SK-N-SH (cell line): ENCODE measurements around the gene EHD1. TPM values are rescaled to one million over a fixed set of nuclear protein-coding genes. Genes with fewer than 3 reads are reported as not detected.

Experiments
- CTCF ChIA-PET: fragments of 300-600, 350-600 bp; formaldehyde crosslinking; extraction: SDS; loops from one replicate; lab custom pipeline; 2021; lab: Yijun Ruan, JAX
- POLR2A ChIA-PET: fragments of 350-600 bp; sonication (Branson Sonifier 250); formaldehyde crosslinking; extraction: SDS; loops from one replicate; lab custom pipeline; 2020; ENCODE audit warnings: antibody characterized with exemption, inconsistent platforms; lab: Yijun Ruan, JAX
- DNase-seq: peaks from one replicate; pipeline ENCODE4 v3.0.0; 2012
- H2AFZ ChIP-seq: fragments of 200-600 bp; sonication (generic); 2 replicates; pipeline ENCODE4 v1.8.1; 2016; ENCODE audit warnings: antibody characterized with exemption, mild to moderate bottlenecking, low read depth
- H3F3A ChIP-seq: fragments of 200-600 bp; sonication (generic); replicated peaks from 2 replicates; pipeline ENCODE3; 2016; ENCODE audit warnings: antibody characterized with exemption, mild to moderate bottlenecking; ENCODE audit not compliant: insufficient read depth
- H3K27ac ChIP-seq, 2 experiments: fragments of 200-500 bp in 1 of 2; fragments of 200-600 bp in 1 of 2; sonication (Bioruptor generic) in 1 of 2; sonication (generic), shearing (Covaris generic) in 1 of 2; 2 replicates each; pipeline versions ENCODE4 v1.5.1 to v1.6.1; 2014 to 2016; ENCODE audit warnings: low read depth in 2 of 2, inconsistent platforms in 1 of 2, low read length in 1 of 2, mild to moderate bottlenecking in 1 of 2, mixed read lengths in 1 of 2
- H3K27me3 ChIP-seq: fragments of 200-600 bp; sonication (generic), shearing (Covaris generic); 2 replicates; pipeline ENCODE4 v1.6.1; 2016; ENCODE audit warnings: mixed run types; ENCODE audit not compliant: insufficient read depth
- H3K36me3 ChIP-seq, 2 experiments: fragments of 200-500 bp in 1 of 2; fragments of 200-600 bp in 1 of 2; sonication (Bioruptor generic) in 1 of 2; sonication (generic) in 1 of 2; replicated peaks in 1 of 2; 2 replicates each; pipeline versions ENCODE3 to v1.5.1; 2014 to 2016; ENCODE audit warnings: low read length in 1 of 2, mild to moderate bottlenecking in 1 of 2; ENCODE audit not compliant: insufficient read depth in 2 of 2, control insufficient read depth in 1 of 2
- H3K4me1 ChIP-seq, 2 experiments: fragments of 200-500 bp in 1 of 2; fragments of 200-600 bp in 1 of 2; sonication (Bioruptor generic) in 1 of 2; sonication (generic), shearing (Covaris generic) in 1 of 2; 2 replicates each; pipeline versions ENCODE4 v1.5.1 to v1.6.1; 2014 to 2016; ENCODE audit warnings: low read depth in 1 of 2, low read length in 1 of 2, mixed run types in 1 of 2; ENCODE audit not compliant: insufficient read depth in 2 of 2, control insufficient read depth in 1 of 2
- H3K4me2 ChIP-seq: fragments of 200-600 bp; sonication (generic), shearing (Covaris generic); 2 replicates; pipeline ENCODE4 v1.6.1; 2017; ENCODE audit warnings: mixed run types
- H3K4me3 ChIP-seq, 2 experiments: fragments of 200-500 bp in 1 of 2; fragments of 200-600 bp in 1 of 2; sonication (Bioruptor generic) in 1 of 2; sonication (generic), shearing (Covaris generic) in 1 of 2; 2 replicates each; pipeline versions ENCODE4 v1.5.1 to v1.8.1; 2014 to 2016; ENCODE audit warnings: low read depth in 2 of 2, inconsistent platforms in 1 of 2, low read length in 1 of 2, mild to moderate bottlenecking in 1 of 2, mixed read lengths in 1 of 2, moderate library complexity in 1 of 2
- H3K79me2 ChIP-seq: fragments of 200-600 bp; sonication (generic); 2 replicates; pipeline ENCODE4 v1.8.1; 2017; ENCODE audit warnings: mild to moderate bottlenecking; ENCODE audit not compliant: insufficient read depth
- H3K9ac ChIP-seq: fragments of 200-600 bp; sonication (generic); 2 replicates; pipeline ENCODE4 v1.6.1; 2017; ENCODE audit warnings: mixed run types
- H3K9me2 ChIP-seq: fragments of 200-600 bp; sonication (generic); 2 replicates; pipeline ENCODE4 v1.6.1; 2017; ENCODE audit warnings: mixed run types
- H3K9me3 ChIP-seq: fragments of 200-600 bp; sonication (generic); 2 replicates; pipeline ENCODE4 v1.6.1; 2017; ENCODE audit warnings: mixed run types, mild to moderate bottlenecking, moderate library complexity
- H4K20me1 ChIP-seq: fragments of 200-600 bp; sonication (generic); 2 replicates; pipeline ENCODE4 v1.6.1; 2017; ENCODE audit warnings: mild to moderate bottlenecking, mixed run types; ENCODE audit not compliant: insufficient read depth
- CHD2 ChIP-seq: fragments of 150-350 bp; IDR thresholded peaks from 2 replicates; pipeline ENCODE4 v1.6.1; 2018; ENCODE audit warnings: low read length; ENCODE audit not compliant: partially characterized antibody
- CTCF ChIP-seq: fragments of 200-600 bp; sonication (generic); IDR thresholded peaks from 2 replicates; pipeline ENCODE4 v1.6.1; 2017; ENCODE audit warnings: antibody characterized with exemption, mild to moderate bottlenecking, moderate library complexity
- EZH2phosphoT487 ChIP-seq: fragments of 200-600 bp; sonication (generic); IDR thresholded peaks from 2 replicates; pipeline ENCODE4 v1.6.1; 2017; ENCODE audit warnings: low read depth, mixed run types, mild to moderate bottlenecking, antibody characterized with exemption, moderate library complexity, borderline replicate concordance
- FOSL2 ChIP-seq: IDR thresholded peaks from 2 replicates; pipeline ENCODE4 v1.4.0; 2012; ENCODE audit warnings: low read depth, mild to moderate bottlenecking, moderate library complexity, borderline replicate concordance
- GABPA ChIP-seq: IDR thresholded peaks from 2 replicates; pipeline ENCODE4 v1.4.0; 2012; ENCODE audit warnings: low read depth, mild to moderate bottlenecking
- IRF3 ChIP-seq: fragments of 150-350 bp; IDR thresholded peaks from 2 replicates; pipeline ENCODE4 v1.6.1; 2016; ENCODE audit warnings: mild to moderate bottlenecking, low read depth, low read length
- JUND ChIP-seq: IDR thresholded peaks from 2 replicates; pipeline ENCODE4 v1.4.0; 2012
- MEF2A ChIP-seq: IDR thresholded peaks from 2 replicates; pipeline ENCODE4 v1.4.0; 2012; ENCODE audit warnings: low read depth, borderline replicate concordance
- MXI1 ChIP-seq: IDR thresholded peaks from 2 replicates; pipeline ENCODE4 v1.6.1; 2012; ENCODE audit warnings: mild to moderate bottlenecking, low read depth, low read length, improper control_type of control experiment
- NFIC ChIP-seq: IDR thresholded peaks from 2 replicates; pipeline ENCODE4 v1.4.0; 2012; ENCODE audit warnings: borderline replicate concordance
- PBX3 ChIP-seq: IDR thresholded peaks from 2 replicates; pipeline ENCODE4; 2012
- RCOR1 ChIP-seq: fragments of 150-350 bp; IDR thresholded peaks from 2 replicates; pipeline ENCODE4 v1.6.1; 2017; ENCODE audit warnings: antibody characterized with exemption, low read length
- REST ChIP-seq: IDR thresholded peaks from 2 replicates; pipeline ENCODE4 v1.6.1; 2012; ENCODE audit warnings: mild to moderate bottlenecking, low read depth, low read length, moderate library complexity
- SIN3A ChIP-seq: IDR thresholded peaks from 2 replicates; pipeline ENCODE4 v1.6.1; 2012; ENCODE audit warnings: low read depth, mild to moderate bottlenecking, low read length, moderate library complexity, borderline replicate concordance
- SMC3 ChIP-seq: IDR thresholded peaks from 2 replicates; pipeline ENCODE4 v1.6.1; 2012; ENCODE audit warnings: low read depth, low read length, improper control_type of control experiment
- TCF12 ChIP-seq: IDR thresholded peaks from 2 replicates; pipeline ENCODE4 v1.4.0; 2012
- USF2 ChIP-seq: fragments of 150-350 bp; IDR thresholded peaks from 2 replicates; pipeline ENCODE4 v1.6.1; 2017; ENCODE audit warnings: antibody characterized with exemption, low read length, low read depth, borderline replicate concordance
- YY1 ChIP-seq: IDR thresholded peaks from 2 replicates; pipeline ENCODE4 v1.4.0; 2012; ENCODE audit warnings: low read depth, mild to moderate bottlenecking
- WGBS: methylation state at CpG from one replicate; pipeline ENCODE4 v1.1.6; 2017; ENCODE audit warnings: low lambda C conversion rate; 5-methylcytosine and 5-hydroxymethylcytosine counted together
- polyA plus RNA-seq, 3 experiments: library from polyadenylated mRNA; depleted of rRNA; stranded (reverse); fragments of >200 nt; gene quantifications; 2 replicates each; pipeline ENCODE4 v1.2.3, GENCODE V29; 2012
- TF ChIP-seq, protein P1 (sequence below): IDR thresholded peaks from 2 replicates; pipeline ENCODE4 v1.4.0; 2012; ENCODE audit warnings: low read depth, borderline replicate concordance
- TF ChIP-seq, protein P2 (sequence below): IDR thresholded peaks from 2 replicates; pipeline ENCODE4 v1.4.0; 2012; ENCODE audit warnings: low read depth

EHD1 gene
- polyA plus RNA-seq (2012; rRNA removed), result 57.6 and 93.3 TPM in 2 replicates
- polyA plus RNA-seq (2012; cell fraction: cytosol; rRNA removed), result 34.4 and 51.6 TPM in 2 replicates
- 104 and 118 TPM in 2 replicates for polyA plus RNA-seq (2012; cell fraction: nucleus; rRNA removed)

- no peaks in the 10 kb centered on the region for H3K9me3 ChIP-seq
- 0% methylated on average over 14 of the region's 75 CpGs for WGBS
- peak within 1 kb of the TSS; percentile 89 for H3K9ac ChIP-seq
- peak within 1 kb of the TSS; percentile 76 to 77 for H3K27ac ChIP-seq
- POLR2A ChIA-PET, result interaction anchor here (0.9 to 1.7 kb wide), 5 partner anchors 10 to 243 kb away, joined by 4 to 8 read pairs (median 5); partner anchors contain the start of genes FAU, MEN1 and MRPL49
- CTCF ChIA-PET, result interaction anchor here (0.6 to 26.7 kb wide), 15 partner anchors 9 to 239 kb away, joined by 3 to 530 read pairs (median 3); partner anchors contain the start of genes ATG2A, CDC42BPG and ZNHIT2
- H2AFZ ChIP-seq, result peak within 1 kb of the TSS; percentile 89
- peaks cover 8% of the 10 kb centered on the region in 2 experiments for H3K36me3 ChIP-seq
- H3K9me2 ChIP-seq, result no peaks in the 10 kb centered on the region
- H3K4me2 ChIP-seq, result peak within 1 kb of the TSS; percentile 98
- peaks cover 6 to 32% of the 10 kb centered on the region in 2 experiments; a peak in 2 of 4 replicates for H3K4me1 ChIP-seq
- no peaks in the 10 kb centered on the region for H3K27me3 ChIP-seq
- no peaks in the 10 kb centered on the region for H3F3A ChIP-seq
- DNase-seq, result peak; percentile 100
- peak within 1 kb of the TSS; percentile 95 to 96 for H3K4me3 ChIP-seq
- H3K79me2 ChIP-seq, result peaks cover 47% of the 10 kb centered on the region
- peaks cover 29% of the 10 kb centered on the region for H4K20me1 ChIP-seq
- TF ChIP-seq YY1 (no peak), IRF3 (no peak), EZH2phosphoT487 (no peak), PBX3 (no peak), JUND (no peak), RCOR1 (peak; percentile 35; the same call in 1 of the 2 replicates), USF2 (no peak), GABPA (no peak), CTCF (peak; percentile 49), TCF12 (no peak; the same call in 1 of the 2 replicates), NFIC (no peak), SIN3A (peak; percentile 86; the same call in 1 of the 2 replicates), MXI1 (peak; percentile 94), REST (peak; percentile 59; the same call in 1 of the 2 replicates), FOSL2 (no peak), SMC3 (peak; percentile 58), CHD2 (peak; percentile 99), MEF2A (no peak)
- TF ChIP-seq, protein P1, sequence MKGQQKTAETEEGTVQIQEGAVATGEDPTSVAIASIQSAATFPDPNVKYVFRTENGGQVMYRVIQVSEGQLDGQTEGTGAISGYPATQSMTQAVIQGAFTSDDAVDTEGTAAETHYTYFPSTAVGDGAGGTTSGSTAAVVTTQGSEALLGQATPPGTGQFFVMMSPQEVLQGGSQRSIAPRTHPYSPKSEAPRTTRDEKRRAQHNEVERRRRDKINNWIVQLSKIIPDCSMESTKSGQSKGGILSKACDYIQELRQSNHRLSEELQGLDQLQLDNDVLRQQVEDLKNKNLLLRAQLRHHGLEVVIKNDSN, result no peak
- TF ChIP-seq, protein P2, sequence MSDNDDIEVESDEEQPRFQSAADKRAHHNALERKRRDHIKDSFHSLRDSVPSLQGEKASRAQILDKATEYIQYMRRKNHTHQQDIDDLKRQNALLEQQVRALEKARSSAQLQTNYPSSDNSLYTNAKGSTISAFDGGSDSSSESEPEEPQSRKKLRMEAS, result no peak; the same call in 1 of the 2 replicates
Measured at GRCh38 chr11:64878494-64879243, at the start of gene EHD1. Gene EHD1, minus strand, starts transcription at chr11:64878621. Its CDS starts 157 bp downstream, at chr11:64878464.
